ENCODE results near the gene CARNS1. TPM values are rescaled to one million over a fixed set of nuclear protein-coding genes. Genes with fewer than 3 reads are reported as not detected.

Gene CARNS1
- total RNA-seq, 1 donor from 2014 or later = 0.28 TPM

DNA sequence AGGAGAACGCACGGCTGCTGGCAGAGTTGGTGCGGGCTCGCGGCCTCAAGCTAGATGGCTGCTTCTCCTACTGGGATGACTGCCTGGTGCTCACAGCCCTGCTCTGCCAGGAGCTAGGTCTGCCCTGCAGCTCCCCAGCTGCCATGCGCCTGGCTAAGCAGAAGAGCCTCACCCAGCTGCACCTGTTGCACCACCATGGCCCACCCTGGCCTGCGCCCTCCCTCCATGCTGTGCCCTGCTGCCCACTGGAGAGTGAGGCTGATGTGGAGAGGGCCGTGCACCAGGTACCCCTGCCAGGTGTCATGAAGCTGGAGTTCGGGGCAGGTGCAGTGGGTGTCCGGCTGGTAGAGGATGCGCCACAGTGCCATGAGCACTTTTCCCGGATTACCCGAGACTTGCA, 8.0 kb downstream of the CARNS1 start:
- DNase-seq (ENCODE audit: low spot score) = no peak
- no peak for ATAC-seq

DNA sequence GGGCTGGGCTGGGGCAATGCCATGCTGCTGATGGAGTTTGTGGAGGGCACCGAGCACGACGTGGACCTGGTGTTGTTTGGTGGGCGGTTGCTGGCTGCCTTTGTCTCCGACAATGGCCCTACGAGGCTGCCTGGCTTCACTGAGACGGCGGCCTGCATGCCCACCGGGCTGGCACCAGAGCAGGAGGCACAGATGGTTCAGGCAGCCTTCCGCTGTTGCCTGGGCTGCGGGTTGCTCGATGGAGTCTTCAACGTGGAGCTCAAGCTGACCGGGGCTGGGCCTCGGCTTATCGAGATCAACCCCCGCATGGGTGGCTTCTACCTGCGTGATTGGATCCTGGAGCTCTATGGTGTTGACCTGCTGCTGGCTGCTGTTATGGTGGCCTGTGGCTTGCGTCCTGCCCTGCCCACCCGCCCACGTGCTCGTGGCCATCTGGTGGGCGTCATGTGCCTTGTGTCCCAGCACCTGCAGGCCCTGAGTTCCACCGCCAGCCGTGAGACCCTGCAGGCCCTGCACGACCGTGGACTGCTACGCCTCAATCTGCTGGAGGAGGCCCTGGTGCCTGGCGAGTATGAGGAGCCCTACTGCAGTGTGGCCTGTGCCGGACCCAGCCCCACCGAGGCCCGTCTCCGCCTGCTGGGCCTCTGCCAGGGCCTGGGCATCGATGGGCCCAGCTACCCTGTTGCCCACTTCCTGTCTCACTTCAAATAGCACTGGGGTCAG, 8.6 kb downstream of the CARNS1 start:
- ATAC-seq (no peak), DNase-seq (ENCODE audit: low spot score) (no peak)

- peak; percentile 65 for DNase-seq (ENCODE audit: low spot score)
- ATAC-seq = peak; percentile 55
These were observed 11.9 kb downstream of the CARNS1 start for GRCh38 chr11:67427364-67427859.

DNA sequence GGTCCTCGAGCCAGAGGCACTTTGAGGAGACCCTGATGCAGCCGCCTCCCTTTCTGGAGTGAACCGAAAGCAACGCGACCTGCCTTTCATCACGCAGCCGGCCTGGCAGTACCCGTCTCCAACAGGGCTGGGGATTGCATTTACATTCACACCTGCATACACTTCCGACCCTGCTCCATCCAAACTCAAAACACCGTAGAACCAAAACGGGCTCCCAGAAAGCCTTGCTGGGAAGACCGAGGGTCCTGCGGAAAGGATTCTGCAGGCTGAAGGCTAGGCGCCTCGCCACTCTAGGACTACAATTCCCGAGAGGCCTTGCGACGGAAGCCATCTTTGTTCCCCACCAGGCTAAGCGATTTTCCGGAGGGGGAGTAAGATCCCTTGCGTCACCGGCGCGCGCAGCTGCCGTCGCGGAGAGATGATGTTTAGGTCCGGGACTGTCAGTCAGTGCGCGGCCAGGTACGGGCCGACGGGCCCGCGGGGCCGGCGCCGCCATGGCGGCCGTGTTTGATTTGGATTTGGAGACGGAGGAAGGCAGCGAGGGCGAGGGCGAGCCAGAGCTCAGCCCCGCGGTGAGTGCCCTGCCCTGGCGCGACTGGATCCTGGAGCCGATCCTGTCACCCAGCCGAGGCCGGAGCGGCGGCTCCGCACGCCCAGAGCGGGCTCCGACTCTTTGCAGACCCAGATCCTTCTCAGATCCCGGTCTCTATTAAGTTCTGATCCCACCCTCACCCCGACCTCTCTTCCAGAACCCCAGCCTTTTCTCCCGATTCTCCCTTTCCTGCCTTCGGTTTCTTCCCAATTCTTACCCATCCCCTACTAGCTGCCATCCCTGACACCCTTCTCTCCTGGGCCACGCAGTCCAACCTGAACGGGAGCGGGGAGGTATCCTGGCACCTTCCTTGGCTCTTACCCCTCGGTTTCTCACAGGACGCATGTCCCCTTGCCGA, 12.8 kb downstream of the CARNS1 start, which contains the start of gene RPS6KB2:
RPS6KB2 (plus strand) TSS at position 443 of the 950 bp plus-strand sequence; CDS start at position 495, 52 bp downstream.
- DNase-seq (ENCODE audit: low spot score) (peak; percentile 99), ATAC-seq (peak; percentile 91)

- DNase-seq (ENCODE audit: low spot score) (no peak), ATAC-seq (no peak)
These were observed 13.7 kb downstream of the CARNS1 start for GRCh38 chr11:67429038-67429668.

DNA sequence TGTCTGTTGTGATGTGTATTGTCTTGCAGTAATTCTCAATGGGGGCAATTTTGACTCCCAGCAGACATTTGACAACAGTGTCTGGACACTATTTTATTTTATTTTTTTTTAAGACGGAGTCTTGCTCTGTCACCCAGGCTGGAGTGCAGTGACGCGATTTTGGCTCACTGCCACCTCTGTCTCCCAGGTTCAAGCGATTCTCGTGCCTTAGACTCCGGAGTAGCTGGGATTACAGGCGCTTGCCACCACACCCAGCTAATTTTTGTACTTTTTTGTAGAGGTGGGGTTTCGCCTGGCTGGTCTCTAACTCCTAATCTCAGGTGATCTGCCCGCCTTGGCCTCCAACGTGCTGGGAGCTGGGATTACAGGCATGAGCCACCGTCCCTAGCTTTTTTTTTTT, 14.2 kb downstream of the CARNS1 start:
- ATAC-seq (no peak), DNase-seq (ENCODE audit: low spot score) (no peak)

- DNase-seq (ENCODE audit: low spot score) = no peak
- ATAC-seq = no peak
These were observed 16.1 kb downstream of the CARNS1 start for GRCh38 chr11:67431346-67432249.

- DNase-seq (ENCODE audit: low spot score) (no peak), ATAC-seq (no peak)
These were observed 17.3 kb downstream of the CARNS1 start for GRCh38 chr11:67432655-67433349.

- DNase-seq (ENCODE audit: low spot score) (no peak), ATAC-seq (no peak)
These were observed 18.3 kb downstream of the CARNS1 start for GRCh38 chr11:67433536-67434394.

DNA sequence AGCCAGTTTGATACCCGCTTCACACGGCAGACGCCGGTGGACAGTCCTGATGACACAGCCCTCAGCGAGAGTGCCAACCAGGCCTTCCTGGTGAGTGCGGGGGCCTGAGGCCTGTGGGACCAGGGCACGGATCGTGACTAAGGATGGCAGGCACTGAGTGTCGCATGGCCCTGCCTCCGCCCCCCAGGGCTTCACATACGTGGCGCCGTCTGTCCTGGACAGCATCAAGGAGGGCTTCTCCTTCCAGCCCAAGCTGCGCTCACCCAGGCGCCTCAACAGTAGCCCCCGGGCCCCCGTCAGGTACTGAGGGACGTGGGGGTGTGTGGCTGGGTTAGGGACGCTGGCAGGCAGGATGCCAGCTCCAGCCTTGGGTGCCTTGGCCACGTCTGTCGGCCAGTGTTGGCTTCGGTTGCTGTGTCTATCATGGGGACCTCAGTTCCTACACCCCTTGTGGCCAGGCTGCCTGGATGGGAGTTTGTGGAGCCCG, 19.0 kb downstream of the CARNS1 start:
- ATAC-seq (no peak), DNase-seq (ENCODE audit: low spot score) (no peak)

GRCh38 chr11:67435031-67435726, 19.7 kb downstream of the CARNS1 start:
- ATAC-seq = no peak
- no peak for DNase-seq (ENCODE audit: low spot score)

GRCh38 chr11:67435727-67436458, 20.4 kb downstream of the CARNS1 start:
- no peak for DNase-seq (ENCODE audit: low spot score)
- no peak for ATAC-seq

GRCh38 chr11:67436459-67437081, 21.1 kb downstream of the CARNS1 start:
- DNase-seq (ENCODE audit: low spot score) (no peak), ATAC-seq (peak; percentile 6)

DNA sequence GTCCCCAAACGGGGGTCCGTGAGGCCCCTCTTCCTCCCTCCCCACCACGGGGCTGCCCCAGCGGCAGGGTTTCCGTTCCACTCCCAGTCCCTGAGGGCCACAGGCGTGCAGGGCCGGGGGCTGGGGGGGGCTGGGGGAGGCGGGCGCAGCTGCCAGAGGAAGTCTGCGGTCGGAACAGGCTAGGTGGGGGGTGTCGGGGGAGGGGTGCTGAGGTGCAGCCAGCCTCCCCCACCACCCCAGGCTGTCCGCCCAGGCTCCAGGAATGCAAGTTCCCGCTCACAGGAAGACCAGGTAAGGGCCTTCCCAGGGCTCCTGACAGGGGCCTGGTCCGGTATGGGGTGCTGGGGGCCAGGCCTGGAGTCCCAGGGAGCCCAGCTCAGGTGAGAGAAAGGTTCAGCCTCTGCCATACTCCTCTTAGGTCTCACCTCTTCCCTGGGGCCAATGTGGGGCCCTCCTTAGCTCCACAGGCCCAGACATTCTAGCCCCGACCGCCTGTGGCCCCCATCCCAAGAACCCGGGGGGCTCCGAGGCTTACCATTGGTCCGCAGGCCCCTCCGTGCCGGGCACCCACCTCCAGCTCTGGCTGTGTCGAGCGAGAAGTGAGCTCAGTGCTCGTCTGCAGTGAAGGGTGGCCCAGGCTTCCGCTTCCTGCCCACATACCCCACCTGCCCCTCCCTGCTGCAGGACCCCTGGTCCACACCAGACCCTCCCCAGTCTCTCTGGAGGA, 21.8 kb downstream of the CARNS1 start, which contains the start of gene PTPRCAP:
PTPRCAP (minus strand) TSS at position 601 of the 727 bp plus-strand sequence; CDS start at position 538, 63 bp downstream.
- no peak for DNase-seq (ENCODE audit: low spot score)
- no peak for ATAC-seq

- DNase-seq (ENCODE audit: low spot score) = no peak
- ATAC-seq = no peak
These were observed 22.3 kb downstream of the CARNS1 start for GRCh38 chr11:67437809-67438157.
